Pons (tissue), 1 donor: ENCODE results near the gene UGT1A9.

Experiments
- DNase-seq: peaks from one replicate; pipeline ENCODE4 v3.0.0-alpha.2; 2016; ENCODE audit warnings: low spot score

UGT1A9 gene

DNA sequence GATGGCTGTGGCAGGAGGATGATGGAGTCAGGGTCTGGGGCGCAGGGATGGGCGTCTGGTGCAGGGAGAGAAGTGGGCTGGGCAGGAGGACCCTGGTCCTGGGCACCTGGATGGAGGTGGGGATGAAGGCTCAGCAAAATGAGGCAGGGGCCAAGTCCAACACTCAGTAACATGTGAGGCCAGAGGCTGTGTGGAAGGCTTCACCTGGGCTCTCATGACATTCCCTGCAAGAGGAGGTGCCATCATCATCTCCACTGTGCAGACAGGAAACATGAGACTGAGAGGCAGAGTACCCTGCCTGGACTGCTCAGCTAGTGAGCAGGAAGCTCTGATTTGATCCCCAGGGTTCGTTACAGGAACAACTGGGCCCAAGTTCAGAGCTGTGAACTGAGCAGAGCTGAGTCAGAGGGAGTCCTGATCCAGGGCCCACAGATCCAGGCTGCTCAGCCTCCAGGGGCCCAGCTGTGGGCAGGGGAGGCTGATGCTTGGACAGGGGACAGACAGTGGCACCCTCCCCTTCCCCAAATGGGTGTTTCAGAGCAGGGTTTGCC, 145.7 kb downstream of the UGT1A9 start:
- DNase-seq, result no peak

DNA sequence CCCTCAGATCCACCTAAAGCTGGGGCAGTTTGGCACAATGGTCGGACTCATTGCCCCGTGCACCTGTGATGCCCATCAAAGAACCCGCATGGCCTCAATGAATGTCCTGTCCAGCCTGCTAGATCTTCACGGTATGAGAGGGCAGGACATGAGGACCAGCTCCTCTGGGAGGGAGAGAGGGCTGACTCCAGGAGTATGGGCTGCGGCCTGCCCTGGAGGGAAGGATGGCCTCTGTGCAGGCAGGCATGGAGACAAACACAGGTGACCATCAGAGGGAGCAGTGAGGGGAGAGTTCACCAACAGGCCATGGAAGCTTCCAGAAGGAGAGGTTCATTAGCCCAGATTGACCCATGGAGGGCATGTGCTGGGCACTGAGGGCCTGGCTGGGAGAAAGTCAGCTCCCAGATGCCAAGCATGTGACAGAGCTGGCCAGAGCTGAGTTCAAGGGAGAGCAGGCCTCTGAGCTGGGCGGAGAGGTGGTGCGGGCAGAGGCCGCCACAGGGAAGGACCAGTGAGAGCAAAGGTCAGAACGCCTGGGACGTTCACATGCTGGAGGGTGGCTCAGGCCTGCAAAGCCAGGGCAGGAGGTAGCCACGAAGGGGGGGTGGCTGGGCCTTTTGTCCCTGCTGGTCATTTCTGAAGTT, 146.4 kb downstream of the UGT1A9 start:
- no peak for DNase-seq

DNA sequence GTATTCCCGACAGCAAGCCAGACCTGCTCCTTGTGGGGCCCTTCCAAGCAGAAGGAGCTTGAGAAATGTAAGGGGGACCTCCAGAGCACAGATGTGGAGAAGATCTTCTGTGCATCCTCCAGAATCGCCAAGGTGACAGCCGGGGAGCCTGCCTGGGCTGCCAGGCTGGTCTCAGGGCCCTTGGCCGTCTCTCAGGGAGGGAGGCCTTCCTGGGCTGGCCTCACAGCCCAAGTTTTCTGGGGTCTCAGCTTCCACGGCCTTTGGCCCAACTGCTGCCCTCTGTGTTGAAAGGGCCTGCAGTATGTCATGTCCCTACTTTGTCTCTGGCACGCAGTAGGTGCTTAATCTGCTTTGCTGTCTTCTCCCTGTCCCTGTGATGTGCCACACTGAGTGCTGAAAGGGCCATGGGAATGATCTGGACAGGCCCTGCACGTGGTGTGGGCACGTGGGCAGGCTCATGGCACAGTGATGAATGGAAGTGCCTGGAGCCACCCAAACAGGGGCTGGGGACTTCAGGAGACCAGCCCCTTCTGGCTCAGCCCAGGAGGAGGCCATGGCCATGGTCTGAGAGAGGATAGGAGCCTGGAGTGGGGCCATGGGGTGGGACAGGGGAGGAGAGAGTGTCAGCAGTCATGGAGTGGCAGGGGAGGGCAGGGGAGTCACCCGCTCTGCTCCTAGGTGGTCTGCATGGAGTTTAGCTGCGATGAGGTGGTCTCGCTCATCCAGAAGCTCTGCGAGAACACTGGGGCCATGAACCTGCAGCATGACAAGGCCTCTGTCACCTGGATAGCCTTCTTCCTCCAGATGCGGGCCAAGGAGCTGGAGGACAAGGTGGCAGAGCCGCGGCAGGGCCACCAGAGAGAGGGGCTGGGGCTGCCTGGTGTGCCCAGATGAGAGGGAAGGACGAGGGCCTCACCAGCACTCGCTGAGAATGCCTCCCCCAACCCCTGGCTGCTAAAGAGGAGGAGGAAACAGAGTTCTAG, 147.2 kb downstream of the UGT1A9 start:
- no peak for DNase-seq

DNA sequence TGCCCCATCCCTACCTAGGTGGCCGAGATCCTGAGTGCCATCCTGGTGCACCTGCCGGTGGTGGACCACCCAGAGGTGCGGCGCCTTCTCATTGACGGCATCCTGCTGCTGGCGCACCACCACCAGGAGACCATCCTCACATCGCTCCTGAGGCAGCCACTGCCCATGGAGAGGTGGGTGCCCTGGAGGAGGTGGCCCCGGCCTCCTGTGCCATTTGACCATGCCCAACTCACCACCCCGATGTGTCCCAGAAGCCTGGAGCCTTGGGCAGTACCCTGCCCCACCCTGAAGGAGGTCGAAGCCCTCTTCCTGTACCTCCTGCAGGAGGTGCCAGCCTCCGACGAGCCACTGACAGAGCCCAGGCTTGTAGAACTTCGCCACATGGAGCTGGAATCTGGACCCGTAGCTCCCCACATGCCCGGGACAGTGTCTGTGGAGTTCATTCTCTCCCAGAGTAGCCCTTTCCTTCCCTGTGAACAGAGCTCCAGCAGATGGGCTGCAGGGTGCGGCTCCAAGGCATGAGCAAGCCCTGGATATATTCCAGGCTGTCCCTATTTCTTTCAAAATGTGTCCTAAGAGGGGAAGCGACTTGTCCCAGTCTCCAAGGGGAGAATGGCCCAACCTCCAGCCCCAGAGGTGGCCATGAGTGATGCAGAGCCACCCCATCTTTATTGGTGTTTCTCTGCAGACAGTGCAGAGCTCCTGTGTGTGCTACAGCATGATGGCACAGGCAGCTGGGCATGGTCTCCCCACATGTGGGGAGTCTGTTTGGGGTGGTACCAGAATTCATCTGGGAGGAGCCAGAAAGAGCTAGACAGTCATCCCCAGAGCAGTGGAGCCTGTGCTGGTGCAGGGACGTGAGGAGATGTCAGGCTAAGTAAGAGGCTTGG, 148.4 kb downstream of the UGT1A9 start:
- DNase-seq, result no peak

DNA sequence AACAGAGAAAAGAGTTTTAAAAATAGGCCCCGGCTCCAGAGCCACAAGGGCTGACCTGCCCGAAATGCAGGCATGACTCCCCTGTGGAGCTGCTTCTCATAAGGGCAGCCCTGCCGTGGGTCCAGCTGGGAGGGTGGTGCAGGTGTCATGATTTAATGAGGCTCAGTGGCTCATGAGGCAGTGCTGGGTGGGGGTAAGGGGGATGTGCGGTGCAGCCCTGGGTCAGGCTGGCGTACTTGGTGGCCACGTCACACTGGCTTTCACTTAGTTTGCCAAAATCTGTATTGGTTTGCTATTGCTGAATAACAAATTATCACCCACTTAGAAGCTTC, 149.0 kb downstream of the UGT1A9 start:
- no peak for DNase-seq

DNA sequence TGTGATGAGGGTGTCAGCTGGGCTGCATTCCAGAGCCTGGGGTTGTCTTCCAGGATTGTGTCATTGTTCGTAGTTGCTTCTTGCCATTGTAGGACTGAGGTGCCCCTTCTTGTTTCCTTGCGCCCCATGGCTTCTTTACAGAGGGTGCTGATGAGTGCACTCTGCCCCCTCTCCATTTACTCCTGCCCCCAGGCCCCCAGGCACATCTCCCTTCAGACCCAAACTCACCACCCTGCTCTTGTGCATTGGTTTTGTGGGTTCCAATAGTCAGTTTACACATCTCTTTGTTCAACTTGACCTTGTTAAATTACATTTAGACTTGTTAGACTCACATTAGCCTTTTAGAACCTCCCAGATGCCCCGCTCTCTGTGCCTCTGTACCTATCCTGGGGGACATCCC, 149.5 kb downstream of the UGT1A9 start:
- DNase-seq, result no peak

DNA sequence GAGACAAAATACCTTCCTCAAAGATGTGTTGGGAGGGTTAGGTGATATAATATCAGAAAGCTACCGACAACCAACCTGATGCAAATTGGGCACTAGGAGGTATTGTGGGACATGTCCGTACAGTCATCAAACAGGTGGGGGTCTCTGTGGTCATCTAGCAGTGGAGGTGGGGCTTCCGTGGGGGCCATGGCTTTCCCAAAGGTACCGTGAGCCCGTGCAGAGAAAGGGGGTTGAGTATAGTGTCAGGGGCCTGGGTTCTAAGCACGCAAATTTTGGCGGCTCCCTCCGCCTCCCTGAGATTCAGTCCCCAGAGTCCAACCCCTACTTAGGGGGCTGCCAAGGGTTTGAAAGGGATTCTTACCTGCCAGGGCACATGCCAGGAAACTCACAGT, 150.0 kb downstream of the UGT1A9 start:
- DNase-seq, result no peak

DNA sequence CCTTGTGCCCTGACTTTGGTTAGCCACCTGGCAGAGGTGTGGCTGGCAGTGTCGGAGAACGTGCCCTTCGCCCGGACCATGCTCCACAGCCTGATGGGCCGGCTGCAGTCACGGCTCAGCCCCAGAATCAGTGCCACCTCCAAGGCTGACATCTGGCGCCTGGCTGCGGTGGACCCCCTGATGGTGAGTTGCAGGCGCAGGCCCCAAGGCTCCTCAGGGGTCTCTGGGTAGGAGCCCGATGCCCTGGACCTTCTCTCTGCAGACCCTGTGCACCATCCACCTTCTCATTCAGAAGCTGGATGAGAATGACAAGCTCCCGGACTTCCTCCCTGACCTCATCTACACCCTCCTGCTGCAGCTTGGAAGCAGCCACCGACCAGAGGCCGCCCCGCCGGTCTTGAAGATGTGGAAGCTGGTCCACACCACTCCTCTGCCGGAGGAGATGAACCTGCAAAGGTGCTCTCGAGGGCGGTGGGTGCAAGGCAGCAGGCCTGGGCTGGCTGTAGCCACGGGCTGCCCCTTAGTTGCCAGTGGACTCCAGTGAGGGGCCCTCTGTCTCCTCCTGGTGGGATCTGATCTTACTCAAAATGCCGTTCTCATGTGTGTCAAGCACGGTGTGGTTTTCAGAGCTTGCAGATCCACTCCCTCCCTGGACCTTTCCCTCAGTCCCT, 150.5 kb downstream of the UGT1A9 start:
- DNase-seq, result no peak
